NCI-H2196 treated with DMSO at 0.1 percent for 48 hours (cell line): ENCODE data around the gene SOD3.

Experiments used
- DNase-seq: peaks from one replicate; lab custom pipeline; 2025; ENCODE audit not compliant: unreplicated experiment; lab: John Stamatoyannopoulos, UW

Gene SOD3

GRCh38 chr4:24801136-24801855 is 5.9 kb downstream of the SOD3 start:
- DNase-seq: no peak

- DNase-seq: no peak
Observed at GRCh38 chr4:24802648-24803047, 7.3 kb downstream of the SOD3 start.

- no peak for DNase-seq
Observed at GRCh38 chr4:24805067-24805466, 9.7 kb downstream of the SOD3 start.

- no peak for DNase-seq
Observed at GRCh38 chr4:24805566-24805965, 10.2 kb downstream of the SOD3 start.

- no peak for DNase-seq
Observed at GRCh38 chr4:24806206-24806990, 11.0 kb downstream of the SOD3 start.

- DNase-seq: no peak
Observed at GRCh38 chr4:24807611-24808010, 12.2 kb downstream of the SOD3 start.

GRCh38 chr4:24808261-24808660 is 12.9 kb downstream of the SOD3 start:
- DNase-seq: no peak

GRCh38 chr4:24808955-24809354 is 13.6 kb downstream of the SOD3 start:
- DNase-seq: no peak

- no peak for DNase-seq
Observed at GRCh38 chr4:24809376-24809775, 14.0 kb downstream of the SOD3 start.

GRCh38 chr4:24809815-24810405 is 14.5 kb downstream of the SOD3 start:
- DNase-seq: no peak

- no peak for DNase-seq
Observed at GRCh38 chr4:24810871-24811631, 15.7 kb downstream of the SOD3 start.

GRCh38 chr4:24813732-24814131 is 18.4 kb downstream of the SOD3 start:
- no peak for DNase-seq

- no peak for DNase-seq
Observed at GRCh38 chr4:24816797-24817196, 21.4 kb downstream of the SOD3 start.

- no peak for DNase-seq
Observed at GRCh38 chr4:24820541-24820940, 25.2 kb downstream of the SOD3 start.

GRCh38 chr4:24824720-24825119 is 29.3 kb downstream of the SOD3 start:
- no peak for DNase-seq

- DNase-seq: no peak
Observed at GRCh38 chr4:24831637-24832036, 36.3 kb downstream of the SOD3 start.

- DNase-seq: no peak
Observed at GRCh38 chr4:24835696-24836095, 40.3 kb downstream of the SOD3 start.

GRCh38 chr4:24836661-24837242 is 41.4 kb downstream of the SOD3 start:
- DNase-seq: no peak

GRCh38 chr4:24837336-24837735 is 42.0 kb downstream of the SOD3 start:
- DNase-seq: no peak

- DNase-seq: no peak
Observed at GRCh38 chr4:24837781-24838180, 42.4 kb downstream of the SOD3 start.

- no peak for DNase-seq
Observed at GRCh38 chr4:24840362-24840761, 45.0 kb downstream of the SOD3 start.
